GM20000 (cell line): ENCODE measurements around the gene TRIM17.

Experiments
- DNase-seq: peaks from one replicate; pipeline ENCODE4 v3.0.0; 2012; ENCODE audit warnings: low spot score
- TF ChIP-seq, protein P1 (sequence below): IDR thresholded peaks from 2 replicates; pipeline ENCODE4 v1.5.1; 2012; ENCODE audit warnings: mild to moderate bottlenecking, control low read depth; ENCODE audit errors: extremely low read depth, missing control alignments

TRIM17 gene

DNA sequence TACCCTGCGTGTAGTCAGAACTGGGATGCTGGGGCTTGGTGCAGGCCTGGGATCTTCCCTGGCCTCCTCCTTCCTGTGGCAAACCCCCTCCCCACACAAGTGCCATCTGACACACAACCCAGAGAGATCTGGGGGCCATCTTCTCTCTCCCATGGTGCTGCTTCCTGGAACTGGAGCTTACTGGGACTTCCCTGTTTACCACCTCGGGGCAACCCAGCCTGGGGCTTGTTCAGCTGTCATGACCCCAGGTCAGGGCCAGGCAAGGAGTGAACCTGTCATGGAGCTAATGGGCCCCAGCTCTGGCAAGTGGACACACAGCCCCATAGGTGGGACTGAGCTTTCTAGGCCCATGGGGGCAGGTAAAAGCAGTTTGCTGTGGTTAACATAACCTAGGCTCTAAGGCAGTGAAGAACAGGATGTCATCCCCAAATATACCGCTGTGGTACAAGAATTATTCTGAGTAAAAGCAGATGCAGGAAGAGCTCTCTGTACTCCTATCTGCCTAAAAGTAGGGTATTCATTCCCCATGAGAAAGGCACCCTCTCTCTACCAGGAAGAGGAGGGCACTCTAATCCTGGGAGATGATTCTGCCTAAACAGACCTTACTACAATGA lies 12.4 kb downstream of the TRIM17 start:
- TF ChIP-seq, protein P1, sequence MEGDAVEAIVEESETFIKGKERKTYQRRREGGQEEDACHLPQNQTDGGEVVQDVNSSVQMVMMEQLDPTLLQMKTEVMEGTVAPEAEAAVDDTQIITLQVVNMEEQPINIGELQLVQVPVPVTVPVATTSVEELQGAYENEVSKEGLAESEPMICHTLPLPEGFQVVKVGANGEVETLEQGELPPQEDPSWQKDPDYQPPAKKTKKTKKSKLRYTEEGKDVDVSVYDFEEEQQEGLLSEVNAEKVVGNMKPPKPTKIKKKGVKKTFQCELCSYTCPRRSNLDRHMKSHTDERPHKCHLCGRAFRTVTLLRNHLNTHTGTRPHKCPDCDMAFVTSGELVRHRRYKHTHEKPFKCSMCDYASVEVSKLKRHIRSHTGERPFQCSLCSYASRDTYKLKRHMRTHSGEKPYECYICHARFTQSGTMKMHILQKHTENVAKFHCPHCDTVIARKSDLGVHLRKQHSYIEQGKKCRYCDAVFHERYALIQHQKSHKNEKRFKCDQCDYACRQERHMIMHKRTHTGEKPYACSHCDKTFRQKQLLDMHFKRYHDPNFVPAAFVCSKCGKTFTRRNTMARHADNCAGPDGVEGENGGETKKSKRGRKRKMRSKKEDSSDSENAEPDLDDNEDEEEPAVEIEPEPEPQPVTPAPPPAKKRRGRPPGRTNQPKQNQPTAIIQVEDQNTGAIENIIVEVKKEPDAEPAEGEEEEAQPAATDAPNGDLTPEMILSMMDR: no peak
- no peak for DNase-seq

GRCh38 chr1:228403231-228403631 lies 13.4 kb downstream of the TRIM17 start:
- no peak for DNase-seq
- TF ChIP-seq, protein P1: no peak

DNA sequence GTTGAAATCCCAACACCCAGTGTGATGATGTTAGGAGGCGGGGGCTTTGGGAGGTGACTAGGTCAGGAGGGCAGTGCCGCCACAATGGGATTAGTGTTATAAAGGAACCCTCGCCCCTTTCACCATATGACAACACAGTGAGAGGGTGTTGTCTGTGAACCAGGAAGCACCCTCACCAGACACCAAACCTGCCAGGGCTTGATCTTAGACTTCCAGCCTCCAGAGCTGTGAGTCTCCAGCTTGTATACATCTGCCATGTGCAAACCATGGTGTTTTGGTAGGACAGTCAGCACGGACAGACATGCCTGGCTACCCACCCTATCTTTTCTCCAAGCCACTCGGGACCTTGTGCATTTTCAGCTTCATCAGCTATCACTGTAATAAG lies 14.0 kb downstream of the TRIM17 start:
- no peak for DNase-seq
- TF ChIP-seq, protein P1: no peak

DNA sequence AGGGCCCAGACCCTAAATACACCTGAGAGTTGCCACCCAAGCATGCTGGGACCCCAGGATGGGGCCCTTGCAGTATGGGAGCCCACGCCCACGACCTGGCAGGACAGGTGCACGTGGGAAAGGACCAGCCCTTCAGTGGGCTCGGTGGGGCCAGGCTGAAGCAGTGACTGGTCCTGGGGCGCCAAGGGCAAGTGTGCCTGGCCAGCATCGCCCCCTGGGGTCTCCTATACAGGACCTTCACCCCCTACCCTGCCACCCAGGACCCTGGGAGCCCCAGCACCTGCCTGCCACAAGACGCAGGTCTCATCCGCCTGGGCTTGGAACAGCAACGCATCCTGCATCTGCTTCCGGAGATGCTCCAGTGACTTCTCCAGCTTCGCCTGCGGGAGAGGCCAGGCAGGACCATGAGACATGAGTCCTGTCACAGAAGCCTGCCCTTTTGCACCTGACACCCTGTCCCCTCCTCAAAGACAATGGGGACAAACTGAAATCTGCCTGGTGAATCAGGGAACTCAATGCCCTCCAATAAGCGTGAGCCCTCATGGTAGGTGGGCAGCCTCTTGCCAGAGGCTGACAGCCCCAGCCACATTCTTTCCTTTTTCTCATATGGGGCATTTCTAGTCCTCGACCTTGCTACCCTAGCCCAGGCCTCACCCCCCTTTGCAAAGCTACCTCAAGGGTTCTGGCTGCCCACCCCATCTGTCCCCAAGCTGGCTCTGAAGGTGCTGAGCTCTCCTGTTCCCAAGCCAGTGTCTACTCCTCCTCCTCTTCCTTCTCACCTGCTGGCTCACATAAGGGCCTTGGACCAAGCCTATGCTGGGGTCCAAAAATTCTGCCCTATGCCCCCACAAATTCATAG lies 14.7 kb downstream of the TRIM17 start:
- TF ChIP-seq, protein P1: no peak
- no peak for DNase-seq

- no peak for DNase-seq
- TF ChIP-seq, protein P1: no peak
Observed at GRCh38 chr1:228400692-228401454, 15.8 kb downstream of the TRIM17 start.

- TF ChIP-seq, protein P1: no peak
- DNase-seq: no peak
Observed at GRCh38 chr1:228400237-228400651, 16.4 kb downstream of the TRIM17 start.
